Stimulated activated naive CD8-positive, alpha-beta T cell treated with anti-CD3 and anti-CD28 coated beads, Interleukin-15, Interleukin-2, amounts not matched to agents 100 U/mL and 50 U/mL, for 24 hours (primary cell): ENCODE data around the gene DAGLA.
"Not testable (repeated sequence)": the region's sequence is repeated elsewhere in the genome, so short reads cannot be mapped to it uniquely, and the experiment has no call there.

Source experiments
- ATAC-seq: fragments of 150-1000 bp; cut with Tn5 transposase; one replicate; pipeline ENCODE4 v1.10.0; 2021
- DNase-seq: peaks from one replicate; pipeline ENCODE4 v3.0.0; 2021

DAGLA gene

GRCh38 chr11:61679893-61680621 is at the start of gene DAGLA:
Gene DAGLA, plus strand, starts transcription at chr11:61680391. Its CDS starts 39,765 bp downstream, at chr11:61720156.
- DNase-seq, result peak; percentile 81

GRCh38 chr11:61632096-61632495 is 48.1 kb upstream of the DAGLA start:
- ATAC-seq, result no peak
- no peak for DNase-seq

More at GRCh38 chr11:61679893-61680621, at the start of gene DAGLA:
- peak; percentile 71 for ATAC-seq

DNA sequence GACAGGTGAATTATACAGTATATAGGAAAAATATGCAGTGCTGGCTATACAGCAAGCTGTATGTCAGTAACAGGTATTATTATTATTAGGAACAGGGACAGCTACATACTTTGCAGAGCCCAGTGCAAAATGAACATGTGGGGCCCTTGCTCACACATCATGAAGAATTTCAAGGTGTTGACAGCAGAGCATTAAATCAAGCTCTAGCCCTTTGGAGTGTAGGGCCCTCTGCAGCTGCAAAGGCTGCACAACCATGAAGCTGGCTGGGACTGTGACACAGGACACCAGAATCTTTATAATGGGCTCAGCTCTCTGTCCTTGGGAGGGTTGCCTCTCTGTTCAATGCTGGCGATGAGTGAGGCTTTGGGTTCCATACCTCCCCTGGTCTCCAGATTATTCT is 44.9 kb upstream of the DAGLA start:
- ATAC-seq, result no peak

DNA sequence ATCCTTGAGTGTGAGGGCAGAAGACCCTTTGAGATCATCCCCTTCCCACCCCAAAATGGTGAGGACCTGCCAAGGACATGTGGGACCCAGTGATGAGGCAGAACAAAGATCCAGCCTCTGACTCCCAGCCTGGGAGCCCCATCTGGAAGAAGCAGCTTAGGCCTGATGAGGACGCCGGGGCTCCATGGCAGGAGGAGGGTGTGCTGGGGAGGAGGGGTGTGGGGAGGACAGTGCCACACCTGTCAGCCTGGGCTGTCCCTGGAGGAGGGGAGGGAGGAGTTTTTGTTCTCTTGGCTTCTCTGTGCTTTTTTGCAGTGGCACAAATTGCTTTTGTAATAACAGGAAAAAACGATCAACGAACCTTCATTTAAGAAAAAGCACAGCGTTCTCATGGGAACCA is 44.4 kb upstream of the DAGLA start:
- ATAC-seq, result no peak

More for the DNA sequence above, 44.9 kb upstream of the DAGLA start:
- DNase-seq, result no peak

DNA sequence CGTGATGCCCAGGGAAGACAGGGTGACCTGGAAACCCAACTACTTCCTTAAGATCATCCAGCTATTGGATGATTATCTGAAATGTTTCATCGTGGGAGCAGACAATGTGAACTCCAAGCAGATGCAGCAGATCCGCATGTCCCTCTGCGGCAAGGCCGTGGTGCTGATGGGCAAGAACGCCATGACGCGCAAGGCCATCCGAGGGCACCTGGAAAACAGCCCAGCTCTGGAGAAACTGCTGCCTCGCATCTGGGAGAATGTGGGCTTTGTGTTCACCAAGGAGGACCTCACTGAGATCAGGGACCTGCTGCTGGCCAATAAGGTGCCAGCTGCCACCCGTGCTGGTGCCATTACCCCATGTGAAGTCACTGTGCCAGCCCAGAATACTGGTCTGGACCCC is 43.5 kb upstream of the DAGLA start:
- ATAC-seq (no peak), DNase-seq (no peak)

More for the DNA sequence above, 44.4 kb upstream of the DAGLA start:
- DNase-seq, result no peak

- ATAC-seq (no peak), DNase-seq (no peak)
These were observed 42.9 kb upstream of the DAGLA start for GRCh38 chr11:61637277-61637676.

GRCh38 chr11:61639816-61640443 is 40.3 kb upstream of the DAGLA start:
- DNase-seq, result no peak
- ATAC-seq, result no peak

GRCh38 chr11:61642162-61642561 is 38.0 kb upstream of the DAGLA start:
- ATAC-seq (no peak), DNase-seq (no peak)

GRCh38 chr11:61645179-61645868 is 34.9 kb upstream of the DAGLA start:
- ATAC-seq (no peak), DNase-seq (no peak)

GRCh38 chr11:61647529-61647928 is 32.7 kb upstream of the DAGLA start:
- ATAC-seq, result no peak

DNA sequence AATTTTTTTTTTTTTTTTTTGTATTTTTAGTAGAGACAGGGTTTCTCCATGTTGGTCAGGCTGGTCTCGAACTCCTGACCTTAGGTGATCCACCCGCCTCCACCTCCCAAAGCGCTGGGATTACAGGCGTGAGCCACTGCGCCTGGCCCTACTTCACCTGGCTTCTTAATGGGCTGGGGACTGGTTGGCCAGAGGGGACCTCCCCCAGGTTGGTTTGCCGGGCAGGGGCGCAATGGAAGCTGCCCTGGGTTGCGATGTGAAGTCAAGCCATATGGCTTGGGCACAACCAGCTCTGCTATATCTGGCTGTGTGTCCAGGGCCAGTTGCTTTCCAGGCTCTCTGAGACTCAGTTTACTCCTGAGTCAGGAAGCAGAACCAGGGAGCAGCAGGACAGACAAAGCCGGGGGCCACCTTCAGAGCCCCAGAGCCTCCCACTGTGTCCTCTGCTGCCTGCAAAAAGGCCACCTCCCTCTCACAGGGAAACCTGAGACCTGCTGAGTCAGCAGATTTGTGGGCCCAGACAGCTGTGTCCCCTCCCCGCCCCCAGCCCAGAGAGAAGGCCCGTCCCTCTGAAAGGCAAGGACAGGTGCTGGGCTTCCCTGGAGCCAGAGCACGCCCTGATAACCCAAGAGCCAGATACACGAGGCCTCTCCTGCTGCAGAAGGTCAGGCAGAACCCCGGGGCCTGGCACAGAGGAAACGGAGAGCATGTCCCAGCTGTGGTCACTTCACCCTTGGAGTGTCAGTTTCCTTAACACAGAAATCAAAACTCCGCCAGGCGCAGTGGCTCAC is 29.2 kb upstream of the DAGLA start:
- ATAC-seq (no peak), DNase-seq (no peak)

More at GRCh38 chr11:61647529-61647928, 32.7 kb upstream of the DAGLA start:
- no peak for DNase-seq

- ATAC-seq (no peak), DNase-seq (no peak)
These were observed 28.1 kb upstream of the DAGLA start for GRCh38 chr11:61652135-61652534.

DNA sequence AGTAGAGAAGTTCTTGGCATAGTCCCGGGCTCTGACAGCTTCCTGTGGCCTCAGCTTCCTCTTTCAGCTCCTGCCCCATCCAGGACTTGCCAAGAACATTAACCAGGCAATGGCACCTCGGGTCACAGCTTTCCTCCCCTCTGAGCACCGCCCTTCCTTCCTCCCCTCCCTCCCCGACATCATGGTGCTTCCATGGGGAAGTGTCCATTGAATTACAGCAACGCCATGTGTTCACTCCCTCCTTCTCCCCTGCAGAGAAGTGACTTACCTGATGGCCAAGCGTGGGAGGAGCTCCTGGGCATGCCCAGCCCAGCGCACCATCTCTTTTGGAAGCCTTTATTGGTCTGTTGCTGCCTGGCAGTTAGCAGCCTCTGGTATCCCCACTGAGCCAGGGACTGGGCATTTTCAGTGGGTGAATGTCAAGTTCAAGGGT is 25.8 kb upstream of the DAGLA start:
- no peak for DNase-seq
- no peak for ATAC-seq

DNA sequence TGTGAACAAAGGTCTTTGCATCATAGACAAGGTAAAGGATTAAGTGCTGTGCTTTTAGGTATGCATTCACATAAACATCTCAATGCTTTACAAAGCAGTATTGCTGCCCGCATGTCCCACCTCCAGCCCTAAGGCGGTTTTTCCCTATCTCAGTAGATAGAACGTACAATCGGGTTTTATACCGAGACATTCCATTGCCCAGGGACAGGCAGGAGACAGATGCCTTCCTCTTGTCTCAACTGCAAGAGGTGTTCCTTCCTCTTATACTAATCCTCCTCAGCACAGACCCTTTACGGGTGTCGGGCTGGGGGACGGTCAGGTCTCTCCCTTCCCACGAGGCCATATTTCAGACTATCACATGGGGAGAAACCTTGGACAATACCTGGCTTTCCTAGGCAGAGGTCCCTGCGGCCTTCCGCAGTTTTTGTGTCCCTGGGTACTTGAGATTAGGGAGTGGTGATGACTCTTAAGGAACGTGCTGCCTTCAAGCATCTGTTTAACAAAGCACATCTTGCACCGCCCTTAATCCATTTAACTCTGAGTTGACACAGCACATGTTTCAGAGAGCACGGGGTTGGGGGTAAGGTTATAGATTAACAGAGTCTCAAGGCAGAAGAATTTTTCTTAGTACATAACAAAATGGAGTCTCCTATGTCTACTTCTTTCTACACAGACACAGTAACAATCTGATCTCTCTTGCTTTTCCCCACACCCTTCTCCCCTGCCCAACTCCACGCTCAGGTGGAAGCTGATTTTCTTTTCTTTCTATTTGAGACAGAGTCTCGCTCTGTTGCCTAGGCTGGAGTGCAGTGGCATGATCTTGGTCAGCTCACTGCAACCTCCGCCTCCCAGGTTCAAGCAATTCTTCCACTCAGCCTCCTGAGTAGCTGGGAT is 24.7 kb upstream of the DAGLA start:
- ATAC-seq, DNase-seq: not testable (repeated sequence)

DNA sequence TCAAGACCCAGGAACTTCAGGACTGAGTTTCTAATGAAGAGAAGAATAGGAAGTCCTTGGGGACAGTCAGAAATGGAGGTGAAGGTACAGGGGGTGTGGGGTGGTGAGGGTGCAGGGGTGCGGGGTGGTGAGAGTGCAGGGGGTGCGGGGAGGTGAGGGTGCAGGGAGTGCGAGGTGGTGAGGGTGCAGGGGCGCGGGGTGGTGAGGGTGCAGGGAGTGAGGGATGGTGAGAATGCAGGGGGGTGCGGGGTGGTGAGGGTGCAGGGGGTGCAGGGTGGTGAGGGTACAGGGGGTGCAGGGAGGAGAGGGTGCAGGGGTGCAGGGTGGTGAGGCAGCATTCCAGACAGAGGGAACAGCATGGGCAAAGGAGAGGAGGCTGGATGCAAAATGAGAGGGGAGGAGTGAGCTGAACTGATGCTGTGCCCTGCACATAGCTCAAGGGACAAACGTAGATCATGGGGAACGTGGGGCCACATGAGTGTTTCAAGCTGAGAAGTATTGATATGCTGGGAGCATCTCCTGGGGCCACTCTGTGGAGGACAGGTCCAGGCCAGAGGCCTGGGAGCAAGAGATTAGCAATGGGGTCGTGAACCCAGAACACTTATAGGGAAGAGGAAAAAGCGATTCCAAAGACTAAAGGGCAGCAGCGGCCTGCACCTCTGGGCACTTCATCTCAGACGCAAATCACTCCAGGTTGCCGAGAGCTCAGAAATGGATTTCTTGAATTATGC is 23.7 kb upstream of the DAGLA start:
- DNase-seq (no peak), ATAC-seq (no peak)

GRCh38 chr11:61657566-61658290 is 22.5 kb upstream of the DAGLA start:
- DNase-seq (no peak), ATAC-seq (no peak)

- no peak for DNase-seq
- ATAC-seq, result no peak
These were observed 20.6 kb upstream of the DAGLA start for GRCh38 chr11:61659413-61660196.

- DNase-seq, ATAC-seq: not testable (repeated sequence)
These were observed 19.2 kb upstream of the DAGLA start for GRCh38 chr11:61660997-61661396.
